ENCODE measurements around the gene PHIP.

Gene PHIP

DNA sequence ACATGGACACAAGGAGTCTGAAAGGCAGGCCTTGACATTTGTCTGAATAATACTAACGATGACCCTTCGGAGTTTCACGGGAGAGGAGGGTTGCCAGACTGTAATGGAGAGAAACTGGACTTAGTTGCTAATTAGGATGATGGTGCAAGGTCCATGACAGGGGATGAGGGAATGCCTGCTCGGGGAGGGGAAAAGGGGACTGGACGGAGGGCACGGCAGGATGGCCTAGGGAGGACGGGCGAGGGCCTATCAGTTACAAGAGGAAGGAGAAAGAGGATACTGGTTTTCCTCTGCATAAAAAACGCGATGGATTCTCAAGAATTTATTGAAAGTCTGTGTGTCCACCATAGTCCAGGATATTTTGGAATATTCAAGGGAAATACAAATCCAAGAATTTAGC, 168.0 kb downstream of the PHIP start:
- TF ChIP-seq EZH2 (IDR thresholded peaks at IDR 0.05; ENCODE audit: borderline replicate concordance, low read length), result no peak
- TF ChIP-seq, protein P1, sequence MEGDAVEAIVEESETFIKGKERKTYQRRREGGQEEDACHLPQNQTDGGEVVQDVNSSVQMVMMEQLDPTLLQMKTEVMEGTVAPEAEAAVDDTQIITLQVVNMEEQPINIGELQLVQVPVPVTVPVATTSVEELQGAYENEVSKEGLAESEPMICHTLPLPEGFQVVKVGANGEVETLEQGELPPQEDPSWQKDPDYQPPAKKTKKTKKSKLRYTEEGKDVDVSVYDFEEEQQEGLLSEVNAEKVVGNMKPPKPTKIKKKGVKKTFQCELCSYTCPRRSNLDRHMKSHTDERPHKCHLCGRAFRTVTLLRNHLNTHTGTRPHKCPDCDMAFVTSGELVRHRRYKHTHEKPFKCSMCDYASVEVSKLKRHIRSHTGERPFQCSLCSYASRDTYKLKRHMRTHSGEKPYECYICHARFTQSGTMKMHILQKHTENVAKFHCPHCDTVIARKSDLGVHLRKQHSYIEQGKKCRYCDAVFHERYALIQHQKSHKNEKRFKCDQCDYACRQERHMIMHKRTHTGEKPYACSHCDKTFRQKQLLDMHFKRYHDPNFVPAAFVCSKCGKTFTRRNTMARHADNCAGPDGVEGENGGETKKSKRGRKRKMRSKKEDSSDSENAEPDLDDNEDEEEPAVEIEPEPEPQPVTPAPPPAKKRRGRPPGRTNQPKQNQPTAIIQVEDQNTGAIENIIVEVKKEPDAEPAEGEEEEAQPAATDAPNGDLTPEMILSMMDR (IDR thresholded peaks at IDR 0.05; ENCODE audit: low read length), result no peak
- H3K4me1 ChIP-seq (ENCODE audit: insufficient read depth, low read length, severe bottlenecking), result peaks cover 6% of the 10 kb centered on the region
- no peaks in the 10 kb centered on the region for H3K9me2 ChIP-seq (ENCODE audit: low read depth, low read length)
- H4K20me1 ChIP-seq (ENCODE audit: insufficient read depth, low read length), result no peaks in the 10 kb centered on the region
- H3K27me3 ChIP-seq (ENCODE audit: insufficient read depth, low read length), result no peaks in the 10 kb centered on the region
- no peaks in the 10 kb centered on the region for H3K79me2 ChIP-seq (ENCODE audit: insufficient read depth, low read length)
- no peak overlapping the region for H2AFZ ChIP-seq (ENCODE audit: low read length)
- no peaks in the 10 kb centered on the region for H3K9me3 ChIP-seq (ENCODE audit: low read length)
- H3K4me2 ChIP-seq (ENCODE audit: low read length), result no peak overlapping the region; the same call in 1 of the 2 replicates
- no peak overlapping the region for H3K4me3 ChIP-seq (ENCODE audit: low read depth, low read length, poor library complexity, severe bottlenecking)
- no peak overlapping the region for H3K9ac ChIP-seq (ENCODE audit: low read length)
- no peaks in the 10 kb centered on the region for H3K36me3 ChIP-seq (ENCODE audit: insufficient read depth, low read length)
- H3K27ac ChIP-seq (ENCODE audit: low read depth, low read length, poor library complexity, severe bottlenecking), result no peak overlapping the region
- H3F3A ChIP-seq (ENCODE audit: insufficient read depth, low read length), result no peaks in the 10 kb centered on the region

DNA sequence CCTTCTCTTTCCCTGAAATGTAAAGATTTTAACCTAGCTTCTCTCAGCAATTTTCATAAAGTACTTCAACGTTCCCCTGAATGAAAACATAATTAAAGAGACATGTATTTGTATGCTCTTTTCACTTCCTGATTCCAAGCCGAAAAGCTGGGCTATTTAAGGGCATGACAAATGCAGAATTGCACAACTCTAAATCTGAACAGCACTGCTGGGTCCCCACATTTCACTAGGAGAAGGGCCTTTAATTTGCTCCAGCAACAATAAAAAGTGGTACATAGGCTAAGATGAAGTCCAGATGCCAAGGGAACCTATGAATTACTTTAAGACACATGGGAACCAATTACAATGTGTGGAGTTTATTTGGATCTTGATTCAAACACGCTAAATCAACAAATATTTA, 168.7 kb downstream of the PHIP start:
- TF ChIP-seq, protein P1 (IDR thresholded peaks at IDR 0.05; ENCODE audit: low read length), result no peak
- TF ChIP-seq EZH2 (IDR thresholded peaks at IDR 0.05; ENCODE audit: borderline replicate concordance, low read length), result no peak
- Histone ChIP-seq H3K27ac (ENCODE audit: low read depth, low read length, poor library complexity, severe bottlenecking) (no peak overlapping the region), H3F3A (ENCODE audit: insufficient read depth, low read length) (no peaks in the 10 kb centered on the region), H3K9me3 (ENCODE audit: low read length) (no peaks in the 10 kb centered on the region), H3K4me3 (ENCODE audit: low read depth, low read length, poor library complexity, severe bottlenecking) (no peak overlapping the region), H3K9me2 (ENCODE audit: low read depth, low read length) (no peaks in the 10 kb centered on the region), H2AFZ (ENCODE audit: low read length) (no peak overlapping the region), H3K79me2 (ENCODE audit: insufficient read depth, low read length) (no peaks in the 10 kb centered on the region), H3K4me1 (ENCODE audit: insufficient read depth, low read length, severe bottlenecking) (peaks cover 6% of the 10 kb centered on the region), H3K27me3 (ENCODE audit: insufficient read depth, low read length) (no peaks in the 10 kb centered on the region), H4K20me1 (ENCODE audit: insufficient read depth, low read length) (no peaks in the 10 kb centered on the region), H3K4me2 (ENCODE audit: low read length) (no peak overlapping the region), H3K36me3 (ENCODE audit: insufficient read depth, low read length) (no peaks in the 10 kb centered on the region), H3K9ac (ENCODE audit: low read length) (no peak overlapping the region)

- H3K9me2 ChIP-seq (ENCODE audit: low read depth, low read length), result no peaks in the 10 kb centered on the region
- no peak overlapping the region for H3K9ac ChIP-seq (ENCODE audit: low read length)
- H3K9me3 ChIP-seq (ENCODE audit: low read length), result no peaks in the 10 kb centered on the region
- no peaks in the 10 kb centered on the region for H3K27me3 ChIP-seq (ENCODE audit: insufficient read depth, low read length)
- no peak overlapping the region for H3K4me2 ChIP-seq (ENCODE audit: low read length)
- no peaks in the 10 kb centered on the region for H3K36me3 ChIP-seq (ENCODE audit: insufficient read depth, low read length)
- no peak overlapping the region for H2AFZ ChIP-seq (ENCODE audit: low read length)
- TF ChIP-seq, protein P1 (IDR thresholded peaks at IDR 0.05; ENCODE audit: low read length), result no peak
- TF ChIP-seq EZH2 (IDR thresholded peaks at IDR 0.05; ENCODE audit: borderline replicate concordance, low read length), result no peak
- H3K27ac ChIP-seq (ENCODE audit: low read depth, low read length, poor library complexity, severe bottlenecking), result no peak overlapping the region
- H3F3A ChIP-seq (ENCODE audit: insufficient read depth, low read length), result no peaks in the 10 kb centered on the region
- H3K79me2 ChIP-seq (ENCODE audit: insufficient read depth, low read length), result no peaks in the 10 kb centered on the region
- H4K20me1 ChIP-seq (ENCODE audit: insufficient read depth, low read length), result no peaks in the 10 kb centered on the region
- no peak overlapping the region for H3K4me3 ChIP-seq (ENCODE audit: low read depth, low read length, poor library complexity, severe bottlenecking)
- peaks cover 6% of the 10 kb centered on the region for H3K4me1 ChIP-seq (ENCODE audit: insufficient read depth, low read length, severe bottlenecking)
Observed at GRCh38 chr6:78908621-78909020, 169.4 kb downstream of the PHIP start.
